Mucosa of descending colon (tissue), 3 donors: ENCODE results near the gene TCP11L2. TPM values are rescaled to one million over a fixed set of nuclear protein-coding genes. Genes with fewer than 3 reads are reported as not detected.
A peak's percentile ranks its signal among the peaks of the same experiment; 100 is the strongest.

Source experiments
- ATAC-seq: fragments of 200-7000 bp; cut with Tn5 transposase; one replicate; pipeline ENCODE4 v1.9.1; 2020; ENCODE audit warnings: mild to moderate bottlenecking, moderate library complexity
- DNase-seq, 3 donors: peaks; one replicate each; pipeline ENCODE4 v3.0.0-alpha.2; 2020
- H3K36me3 ChIP-seq: fragments of 200-600 bp; one replicate; pipeline ENCODE4 v1.8.0; 2021; ENCODE audit warnings: low read depth, mild to moderate bottlenecking
- H3K4me1 ChIP-seq: fragments of 200-600 bp; one replicate; pipeline ENCODE4 v1.8.0; 2021; ENCODE audit warnings: low read depth, mild to moderate bottlenecking
- H3K4me3 ChIP-seq: fragments of 200-600 bp; one replicate; pipeline ENCODE4 v1.8.0; 2021; ENCODE audit warnings: mild to moderate bottlenecking
- H3K9me3 ChIP-seq: fragments of 200-600 bp; one replicate; pipeline ENCODE4 v1.8.0; 2021; ENCODE audit warnings: mild to moderate bottlenecking
- CTCF ChIP-seq: fragments of 200-600 bp; IDR thresholded peaks from one replicate; pipeline ENCODE4 v1.8.0; 2022; ENCODE audit warnings: antibody characterized with exemption, mild to moderate bottlenecking
- intact Hi-C, 2 donors: fragments of 100-400 bp; cut with DNase I in 1 of 2; cut with micrococcal nuclease in 1 of 2; formaldehyde crosslinking; loops; one replicate each; pipeline versions ENCODE4 v1.11.0 to v1.11.1; 2022; cut with DNase I, micrococcal nuclease
- long read RNA-seq, 2 donors: library from polyadenylated mRNA; unstranded; transcript quantifications; one replicate each; pipeline ENCODE4 v2.0.0, GENCODE V29; 2019 to 2021
- total RNA-seq, 3 donors: library from RNA; stranded (reverse); fragmentation: NEBNext Ultra II Directional in 2 of 3; extraction: Animal tissue kit (Norgen Biotek cat#: 25700) in 2 of 3; gene quantifications; one replicate each; pipeline versions ENCODE4 v1.2.1 to v1.2.4, GENCODE V29; 2021 to 2023
- donor health status: DM: no; HTN: no; CAD: no; lungs with moderate emphysema.
- donor health status: DM: no; HTN: no; CAD: no.
- donor health status: DM: no; HTN: yes; CAD: no.

TCP11L2 gene
- total RNA-seq = 10 to 100 TPM; 32.1 to 54.5 (median 44.8) TPM
- long read RNA-seq, donor 1, partial matches to known transcripts = 1 of 9 reads
- long read RNA-seq, donor 1, other reads (novel, unspliced or antisense) = 6 of 9 reads
- long read RNA-seq, donor 2, partial matches to known transcripts = 0 of 4 reads
- long read RNA-seq, donor 2, other reads (novel, unspliced or antisense) = 2 of 4 reads

GRCh38 chr12:106302401-106303201 is at the start of gene TCP11L2:
TSS of gene TCP11L2 (plus strand) at chr12:106302733. CDS start at chr12:106311076, 8,343 bp downstream.
- Histone ChIP-seq H3K4me1 (peaks cover 15% of the 10 kb centered on the region), H3K36me3 (no peaks in the 10 kb centered on the region), H3K4me3 (peak within 1 kb of the TSS; percentile 92), H3K9me3 (no peaks in the 10 kb centered on the region)
- ATAC-seq (peak; percentile 90), DNase-seq (peak; percentile 92 to 94 (median 93))
- no peak for TF ChIP-seq CTCF
- intact Hi-C loops = no loop called here

DNA sequence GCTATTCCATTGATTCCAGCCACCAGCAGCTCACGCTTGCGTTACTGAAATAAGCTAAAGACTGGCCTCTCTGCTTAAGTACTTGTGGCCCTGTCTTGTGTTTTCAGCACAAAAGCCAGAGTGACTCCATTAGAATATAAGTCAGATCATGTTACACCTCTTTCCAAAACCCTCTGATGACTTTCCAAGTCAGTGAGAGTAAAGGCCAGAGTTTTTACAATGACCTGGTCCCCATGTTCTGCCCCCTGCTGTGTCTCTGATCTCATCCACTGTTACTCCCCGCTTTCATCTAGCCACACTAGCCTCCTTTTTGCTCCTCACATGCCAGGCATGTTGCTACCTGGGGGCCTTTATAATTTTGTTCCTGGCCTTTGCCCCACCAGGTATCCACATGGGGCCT is 47.8 kb upstream of the TCP11L2 start:
- intact Hi-C loops = no loop called here

GRCh38 chr12:106255493-106255892 is 47.0 kb upstream of the TCP11L2 start:
- intact Hi-C loops = no loop called here
- Histone ChIP-seq H3K4me3 (no peak overlapping the region), H3K4me1 (no peaks in the 10 kb centered on the region), H3K9me3 (no peaks in the 10 kb centered on the region), H3K36me3 (no peaks in the 10 kb centered on the region)
- DNase-seq (no peak), ATAC-seq (no peak)
- TF ChIP-seq CTCF = no peak

More for the DNA sequence above, 47.8 kb upstream of the TCP11L2 start:
- DNase-seq (no peak), ATAC-seq (no peak)
- Histone ChIP-seq H3K36me3 (no peaks in the 10 kb centered on the region), H3K4me3 (no peak overlapping the region), H3K9me3 (no peaks in the 10 kb centered on the region), H3K4me1 (no peaks in the 10 kb centered on the region)
- no peak for TF ChIP-seq CTCF

GRCh38 chr12:106255952-106256351 is 46.6 kb upstream of the TCP11L2 start:
- Histone ChIP-seq H3K4me3 (no peak overlapping the region), H3K4me1 (no peaks in the 10 kb centered on the region), H3K9me3 (no peaks in the 10 kb centered on the region), H3K36me3 (no peaks in the 10 kb centered on the region)
- ATAC-seq (no peak), DNase-seq (no peak)
- intact Hi-C loops = no loop called here
- TF ChIP-seq CTCF = no peak

DNA sequence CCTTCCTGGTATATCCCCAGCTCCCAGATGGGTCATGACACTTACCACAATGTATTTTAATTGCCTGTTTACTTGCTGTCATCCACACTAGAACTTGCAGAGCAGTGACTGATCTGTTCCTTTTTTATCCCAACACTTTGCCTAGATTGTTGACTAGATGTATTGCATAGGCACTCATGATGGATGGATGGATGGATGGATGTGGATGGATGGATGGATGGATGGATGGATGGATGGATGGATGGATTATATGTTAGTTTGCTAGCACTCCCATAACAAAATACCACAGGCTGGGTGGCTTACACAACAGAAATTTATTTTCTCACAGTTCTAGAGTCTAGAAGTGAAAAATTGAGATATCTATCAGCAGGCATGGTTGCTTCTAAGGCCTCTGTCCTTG is 46.0 kb upstream of the TCP11L2 start:
- no peaks in the 10 kb centered on the region for H3K9me3 ChIP-seq
- no peak for ATAC-seq
- DNase-seq = no peak
- intact Hi-C loops = no loop called here
- H3K4me3 ChIP-seq = no peak overlapping the region
- no peaks in the 10 kb centered on the region for H3K4me1 ChIP-seq
- TF ChIP-seq CTCF = no peak
- no peaks in the 10 kb centered on the region for H3K36me3 ChIP-seq
